ENCODE measurements around the gene CRELD2. TPM values are rescaled to one million over a fixed set of nuclear protein-coding genes. Genes with fewer than 3 reads are reported as not detected.

Gene CRELD2
- total and polyA plus RNA-seq, 2 of the 13 experiments (the other 11 are each of a cell fraction or from before 2014, with no cell fraction given), result 17.2 to 44.7 TPM

DNA sequence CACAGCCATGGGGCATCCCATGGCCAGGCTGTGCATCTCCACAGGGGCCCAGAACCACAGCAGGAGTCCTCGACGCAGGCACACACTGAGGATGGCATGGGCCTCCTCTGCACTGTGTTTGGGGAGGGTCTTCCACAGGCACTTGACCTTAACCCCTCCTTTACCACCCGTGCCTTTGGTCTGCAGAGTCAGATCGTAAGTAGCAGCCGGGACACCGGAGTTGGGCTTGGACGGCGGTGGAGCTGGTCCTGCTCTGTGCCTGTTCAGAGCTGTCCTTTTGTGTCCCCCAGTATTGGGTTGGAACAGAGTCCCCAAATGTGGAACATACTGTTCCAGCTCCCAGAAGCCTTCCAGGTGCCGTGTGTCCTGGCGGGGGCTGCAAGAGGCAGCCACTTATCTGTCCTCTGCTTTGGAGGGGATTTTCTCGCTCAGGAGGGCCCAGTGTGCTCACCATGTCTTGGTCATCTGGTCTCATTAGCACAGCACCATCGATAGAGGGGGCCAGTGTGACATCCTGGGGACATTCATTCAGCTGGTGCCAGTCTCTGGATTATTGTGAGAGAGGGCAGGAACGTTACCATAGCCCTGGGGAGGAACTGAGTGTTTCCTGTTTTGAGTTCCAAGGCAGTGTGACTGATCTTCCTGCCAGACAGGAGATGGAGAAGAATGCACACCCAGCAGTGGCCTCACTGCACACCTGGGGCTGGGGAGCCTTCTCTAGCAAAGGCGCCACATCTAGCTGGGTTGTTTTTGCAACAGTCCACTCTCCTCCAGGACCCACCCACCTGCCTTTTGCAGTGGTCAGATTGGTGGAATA, 12.4 kb downstream of the CRELD2 start (continued):
- TF ChIP-seq ZNF256 (CRISPR knock-in tag; conservative IDR thresholded peaks at IDR 0.05) (no peak), FOSL2 (CRISPR knock-in tag; IDR thresholded peaks at IDR 0.05) (peak; percentile 39; the same call in 1 of the 2 replicates), ZNF34 (CRISPR knock-in tag; IDR thresholded peaks at IDR 0.05; ENCODE audit: borderline replicate concordance) (no peak), ZNF367 (CRISPR knock-in tag; IDR thresholded peaks at IDR 0.05; ENCODE audit: borderline replicate concordance) (no peak), ZNF33A (CRISPR knock-in tag; IDR thresholded peaks at IDR 0.05; ENCODE audit: borderline replicate concordance) (no peak), KLF15 (CRISPR knock-in tag; IDR thresholded peaks at IDR 0.05; ENCODE audit: borderline replicate concordance) (no peak), ZNF207 (IDR thresholded peaks at IDR 0.05; ENCODE audit: borderline replicate concordance) (no peak), YEATS4 (CRISPR knock-in tag; IDR thresholded peaks at IDR 0.05; ENCODE audit: borderline replicate concordance) (no peak), MAFK (conservative IDR thresholded peaks at IDR 0.05 in 1 of 2, IDR thresholded peaks at IDR 0.05 in 1 of 2; ENCODE audit: low read length in 2 of 2) (no peak), SAP130 (CRISPR knock-in tag; IDR thresholded peaks at IDR 0.05; ENCODE audit: low read depth) (peak; percentile 76), ZNF83 (CRISPR knock-in tag; IDR thresholded peaks at IDR 0.05; ENCODE audit: borderline replicate concordance) (no peak), SMAD9 (CRISPR knock-in tag; IDR thresholded peaks at IDR 0.05) (no peak), ONECUT2 (CRISPR knock-in tag; IDR thresholded peaks at IDR 0.05) (no peak)
- TF ChIP-seq, protein P1, sequence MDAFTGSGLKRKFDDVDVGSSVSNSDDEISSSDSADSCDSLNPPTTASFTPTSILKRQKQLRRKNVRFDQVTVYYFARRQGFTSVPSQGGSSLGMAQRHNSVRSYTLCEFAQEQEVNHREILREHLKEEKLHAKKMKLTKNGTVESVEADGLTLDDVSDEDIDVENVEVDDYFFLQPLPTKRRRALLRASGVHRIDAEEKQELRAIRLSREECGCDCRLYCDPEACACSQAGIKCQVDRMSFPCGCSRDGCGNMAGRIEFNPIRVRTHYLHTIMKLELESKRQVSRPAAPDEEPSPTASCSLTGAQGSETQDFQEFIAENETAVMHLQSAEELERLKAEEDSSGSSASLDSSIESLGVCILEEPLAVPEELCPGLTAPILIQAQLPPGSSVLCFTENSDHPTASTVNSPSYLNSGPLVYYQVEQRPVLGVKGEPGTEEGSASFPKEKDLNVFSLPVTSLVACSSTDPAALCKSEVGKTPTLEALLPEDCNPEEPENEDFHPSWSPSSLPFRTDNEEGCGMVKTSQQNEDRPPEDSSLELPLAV (CRISPR knock-in tag; conservative IDR thresholded peaks at IDR 0.05; ENCODE audit: low read depth), result no peak
- TF ChIP-seq, protein P2, sequence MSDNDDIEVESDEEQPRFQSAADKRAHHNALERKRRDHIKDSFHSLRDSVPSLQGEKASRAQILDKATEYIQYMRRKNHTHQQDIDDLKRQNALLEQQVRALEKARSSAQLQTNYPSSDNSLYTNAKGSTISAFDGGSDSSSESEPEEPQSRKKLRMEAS (IDR thresholded peaks at IDR 0.05), result peak; percentile 27; the same call in 1 of the 2 replicates
- TF ChIP-seq, protein P3, sequence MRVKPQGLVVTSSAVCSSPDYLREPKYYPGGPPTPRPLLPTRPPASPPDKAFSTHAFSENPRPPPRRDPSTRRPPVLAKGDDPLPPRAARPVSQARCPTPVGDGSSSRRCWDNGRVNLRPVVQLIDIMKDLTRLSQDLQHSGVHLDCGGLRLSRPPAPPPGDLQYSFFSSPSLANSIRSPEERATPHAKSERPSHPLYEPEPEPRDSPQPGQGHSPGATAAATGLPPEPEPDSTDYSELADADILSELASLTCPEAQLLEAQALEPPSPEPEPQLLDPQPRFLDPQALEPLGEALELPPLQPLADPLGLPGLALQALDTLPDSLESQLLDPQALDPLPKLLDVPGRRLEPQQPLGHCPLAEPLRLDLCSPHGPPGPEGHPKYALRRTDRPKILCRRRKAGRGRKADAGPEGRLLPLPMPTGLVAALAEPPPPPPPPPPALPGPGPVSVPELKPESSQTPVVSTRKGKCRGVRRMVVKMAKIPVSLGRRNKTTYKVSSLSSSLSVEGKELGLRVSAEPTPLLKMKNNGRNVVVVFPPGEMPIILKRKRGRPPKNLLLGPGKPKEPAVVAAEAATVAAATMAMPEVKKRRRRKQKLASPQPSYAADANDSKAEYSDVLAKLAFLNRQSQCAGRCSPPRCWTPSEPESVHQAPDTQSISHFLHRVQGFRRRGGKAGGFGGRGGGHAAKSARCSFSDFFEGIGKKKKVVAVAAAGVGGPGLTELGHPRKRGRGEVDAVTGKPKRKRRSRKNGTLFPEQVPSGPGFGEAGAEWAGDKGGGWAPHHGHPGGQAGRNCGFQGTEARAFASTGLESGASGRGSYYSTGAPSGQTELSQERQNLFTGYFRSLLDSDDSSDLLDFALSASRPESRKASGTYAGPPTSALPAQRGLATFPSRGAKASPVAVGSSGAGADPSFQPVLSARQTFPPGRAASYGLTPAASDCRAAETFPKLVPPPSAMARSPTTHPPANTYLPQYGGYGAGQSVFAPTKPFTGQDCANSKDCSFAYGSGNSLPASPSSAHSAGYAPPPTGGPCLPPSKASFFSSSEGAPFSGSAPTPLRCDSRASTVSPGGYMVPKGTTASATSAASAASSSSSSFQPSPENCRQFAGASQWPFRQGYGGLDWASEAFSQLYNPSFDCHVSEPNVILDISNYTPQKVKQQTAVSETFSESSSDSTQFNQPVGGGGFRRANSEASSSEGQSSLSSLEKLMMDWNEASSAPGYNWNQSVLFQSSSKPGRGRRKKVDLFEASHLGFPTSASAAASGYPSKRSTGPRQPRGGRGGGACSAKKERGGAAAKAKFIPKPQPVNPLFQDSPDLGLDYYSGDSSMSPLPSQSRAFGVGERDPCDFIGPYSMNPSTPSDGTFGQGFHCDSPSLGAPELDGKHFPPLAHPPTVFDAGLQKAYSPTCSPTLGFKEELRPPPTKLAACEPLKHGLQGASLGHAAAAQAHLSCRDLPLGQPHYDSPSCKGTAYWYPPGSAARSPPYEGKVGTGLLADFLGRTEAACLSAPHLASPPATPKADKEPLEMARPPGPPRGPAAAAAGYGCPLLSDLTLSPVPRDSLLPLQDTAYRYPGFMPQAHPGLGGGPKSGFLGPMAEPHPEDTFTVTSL (CRISPR knock-in tag; IDR thresholded peaks at IDR 0.05; ENCODE audit: borderline replicate concordance), result no peak
- TF ChIP-seq, protein P4, sequence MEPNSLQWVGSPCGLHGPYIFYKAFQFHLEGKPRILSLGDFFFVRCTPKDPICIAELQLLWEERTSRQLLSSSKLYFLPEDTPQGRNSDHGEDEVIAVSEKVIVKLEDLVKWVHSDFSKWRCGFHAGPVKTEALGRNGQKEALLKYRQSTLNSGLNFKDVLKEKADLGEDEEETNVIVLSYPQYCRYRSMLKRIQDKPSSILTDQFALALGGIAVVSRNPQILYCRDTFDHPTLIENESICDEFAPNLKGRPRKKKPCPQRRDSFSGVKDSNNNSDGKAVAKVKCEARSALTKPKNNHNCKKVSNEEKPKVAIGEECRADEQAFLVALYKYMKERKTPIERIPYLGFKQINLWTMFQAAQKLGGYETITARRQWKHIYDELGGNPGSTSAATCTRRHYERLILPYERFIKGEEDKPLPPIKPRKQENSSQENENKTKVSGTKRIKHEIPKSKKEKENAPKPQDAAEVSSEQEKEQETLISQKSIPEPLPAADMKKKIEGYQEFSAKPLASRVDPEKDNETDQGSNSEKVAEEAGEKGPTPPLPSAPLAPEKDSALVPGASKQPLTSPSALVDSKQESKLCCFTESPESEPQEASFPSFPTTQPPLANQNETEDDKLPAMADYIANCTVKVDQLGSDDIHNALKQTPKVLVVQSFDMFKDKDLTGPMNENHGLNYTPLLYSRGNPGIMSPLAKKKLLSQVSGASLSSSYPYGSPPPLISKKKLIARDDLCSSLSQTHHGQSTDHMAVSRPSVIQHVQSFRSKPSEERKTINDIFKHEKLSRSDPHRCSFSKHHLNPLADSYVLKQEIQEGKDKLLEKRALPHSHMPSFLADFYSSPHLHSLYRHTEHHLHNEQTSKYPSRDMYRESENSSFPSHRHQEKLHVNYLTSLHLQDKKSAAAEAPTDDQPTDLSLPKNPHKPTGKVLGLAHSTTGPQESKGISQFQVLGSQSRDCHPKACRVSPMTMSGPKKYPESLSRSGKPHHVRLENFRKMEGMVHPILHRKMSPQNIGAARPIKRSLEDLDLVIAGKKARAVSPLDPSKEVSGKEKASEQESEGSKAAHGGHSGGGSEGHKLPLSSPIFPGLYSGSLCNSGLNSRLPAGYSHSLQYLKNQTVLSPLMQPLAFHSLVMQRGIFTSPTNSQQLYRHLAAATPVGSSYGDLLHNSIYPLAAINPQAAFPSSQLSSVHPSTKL (CRISPR knock-in tag; IDR thresholded peaks at IDR 0.05), result peak; percentile 30; the same call in 1 of the 2 replicates

Measured in HepG2 (cell line).